Neural progenitor cell (in vitro differentiated cells): ENCODE data around the gene ABHD6. TPM values are rescaled to one million over a fixed set of nuclear protein-coding genes. Genes with fewer than 3 reads are reported as not detected.

Source experiments
- DNase-seq: peaks from one replicate; pipeline ENCODE4 v3.0.0-alpha.2; 2016; ENCODE audit warnings: low spot score
- H2AFZ ChIP-seq: fragments of 200-600 bp; sonication (generic); replicated peaks from 2 replicates; pipeline ENCODE4 v1.6.1; 2016; ENCODE audit warnings: antibody characterized with exemption
- H3F3A ChIP-seq: fragments of 200-600 bp; sonication (generic); 2 replicates; pipeline ENCODE4 v1.6.1; 2016; ENCODE audit warnings: antibody characterized with exemption, low read depth
- H3K27ac ChIP-seq: fragments of 200-600 bp; sonication (generic); 2 replicates; pipeline ENCODE4 v1.5.1; 2016; ENCODE audit warnings: mild to moderate bottlenecking
- H3K27me3 ChIP-seq: fragments of 200-600 bp; sonication (generic); 2 replicates; pipeline ENCODE4 v1.6.1; 2016; ENCODE audit warnings: mild to moderate bottlenecking, moderate library complexity
- H3K36me3 ChIP-seq: fragments of 200-600 bp; sonication (generic); 2 replicates; pipeline ENCODE4 v1.5.1; 2016
- H3K4me1 ChIP-seq: fragments of 200-600 bp; sonication (generic); 2 replicates; pipeline ENCODE4 v1.6.1; 2016; ENCODE audit warnings: mixed run types
- H3K4me2 ChIP-seq: fragments of 200-600 bp; sonication (generic); 2 replicates; pipeline ENCODE4 v1.6.1; 2016
- H3K4me3 ChIP-seq: fragments of 200-600 bp; sonication (generic); 2 replicates; pipeline ENCODE4 v1.5.1; 2016
- H3K79me2 ChIP-seq: fragments of 200-600 bp; sonication (generic); 2 replicates; pipeline ENCODE4 v1.6.1; 2016; ENCODE audit warnings: low read depth
- H3K9ac ChIP-seq: fragments of 200-600 bp; sonication (generic); 2 replicates; pipeline ENCODE4 v1.6.1; 2016
- H3K9me3 ChIP-seq: fragments of 200-600 bp; sonication (generic); 2 replicates; pipeline ENCODE4 v1.5.1; 2016; ENCODE audit warnings: low read depth
- H4K20me1 ChIP-seq: fragments of 200-600 bp; sonication (generic); 2 replicates; pipeline ENCODE4 v1.6.1; 2016; ENCODE audit warnings: low read depth
- H3K27ac Mint-ChIP-seq: 3 replicates; pipeline ENCODE4 v1.8.0; 2021; ENCODE audit warnings: mixed read lengths
- H3K27me3 Mint-ChIP-seq: 2 replicates; pipeline ENCODE4 v1.8.0; 2022; ENCODE audit warnings: low read depth, mild to moderate bottlenecking, inconsistent platforms, moderate library complexity, mixed read lengths; ENCODE audit not compliant: insufficient read depth
- H3K36me3 Mint-ChIP-seq: 3 replicates; pipeline ENCODE4 v1.8.0; 2021; ENCODE audit warnings: mixed read lengths
- H3K4me1 Mint-ChIP-seq: 3 replicates; pipeline ENCODE4 v1.8.0; 2021; ENCODE audit warnings: mixed read lengths
- H3K4me3 Mint-ChIP-seq: 3 replicates; pipeline ENCODE4 v1.8.0; 2021; ENCODE audit warnings: mild to moderate bottlenecking, moderate library complexity, mixed read lengths
- H3K9me3 Mint-ChIP-seq: 3 replicates; pipeline ENCODE4 v1.8.0; 2020; ENCODE audit warnings: mixed read lengths
- EZH2 ChIP-seq: fragments of 200-600 bp; sonication (generic); IDR thresholded peaks from 2 replicates; pipeline ENCODE4 v1.6.1; 2017; ENCODE audit warnings: antibody characterized with exemption, mild to moderate bottlenecking, moderate library complexity
- EZH2phosphoT487 ChIP-seq: fragments of 200-600 bp; sonication (generic); IDR thresholded peaks from 2 replicates; pipeline ENCODE4 v1.6.1; 2017; ENCODE audit warnings: antibody characterized with exemption
- total RNA-seq: library from RNA; depleted of rRNA; stranded (reverse); fragments of >200 nt; gene quantifications from 2 replicates; pipeline ENCODE4 v1.2.3, GENCODE V29; 2015; ENCODE audit warnings: low replicate concordance
- TF ChIP-seq, protein P1 (sequence below): fragments of 200-600 bp; sonication (generic); IDR thresholded peaks from 2 replicates; pipeline ENCODE4 v1.5.1; 2017; ENCODE audit warnings: antibody characterized with exemption, mild to moderate bottlenecking

Gene ABHD6
- total RNA-seq, 1 donor from 2014 or later = 21.5 TPM

DNA sequence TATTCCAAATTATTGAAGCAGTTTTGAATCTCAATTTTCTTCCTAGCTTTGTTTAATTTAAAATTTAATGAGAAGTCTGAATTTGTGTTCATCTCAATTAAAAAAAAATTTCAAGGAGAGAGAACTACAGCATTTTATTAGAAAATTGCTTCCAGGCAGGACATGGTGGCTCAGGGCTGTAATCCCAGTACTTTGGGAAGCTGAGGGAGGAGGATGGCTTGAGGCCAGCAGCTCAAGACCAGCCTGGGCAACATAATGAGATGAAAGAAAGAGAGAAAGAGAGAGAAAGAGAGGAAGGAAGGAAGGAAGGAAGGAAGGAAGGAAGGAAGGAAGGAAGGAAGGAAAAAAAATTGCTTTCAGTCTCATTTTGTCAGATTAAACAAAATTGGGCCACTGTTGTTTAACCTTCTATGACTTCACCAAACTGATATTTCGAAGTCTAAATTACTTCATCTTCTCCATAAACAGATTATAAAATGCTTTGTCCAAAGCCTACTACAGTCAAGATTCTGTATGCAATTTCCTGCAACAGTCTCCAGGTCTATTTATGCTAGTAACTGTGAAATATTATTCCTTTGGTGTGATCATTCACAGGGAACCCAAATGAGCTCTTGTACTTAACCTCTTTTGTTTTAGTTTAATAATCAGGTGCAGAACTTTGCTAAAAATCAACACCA is 6.6 kb upstream of the ABHD6 start:
- H3K36me3 ChIP-seq = no peaks in the 10 kb centered on the region

DNA sequence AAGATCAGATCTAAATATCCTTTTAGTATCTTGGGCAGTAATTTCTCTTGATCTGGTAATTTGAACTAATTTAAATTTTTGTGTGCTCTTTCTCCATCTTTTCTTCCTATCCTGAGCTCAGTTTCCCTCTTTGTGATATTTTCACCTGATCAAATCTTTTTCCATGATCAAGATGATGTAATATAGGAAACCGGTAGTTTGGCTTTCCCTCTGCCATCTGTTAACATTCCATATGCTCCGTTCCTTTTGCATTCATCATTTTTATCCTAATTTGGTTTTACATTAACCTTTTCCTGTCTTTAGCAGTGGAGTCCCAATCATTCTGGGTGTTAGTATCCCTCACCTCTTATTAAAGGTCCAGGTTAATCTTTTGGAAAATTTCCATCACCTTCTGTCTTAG is 5.9 kb upstream of the ABHD6 start:
- Histone ChIP-seq H3K79me2 (no peaks in the 10 kb centered on the region), H3K4me1 (peaks cover 5% of the 10 kb centered on the region), H3K9ac (no peak overlapping the region), H4K20me1 (no peaks in the 10 kb centered on the region), H3F3A (peaks cover 5% of the 10 kb centered on the region), H3K9me3 (no peaks in the 10 kb centered on the region), H3K27ac (no peak overlapping the region), H3K36me3 (no peaks in the 10 kb centered on the region), H3K4me2 (no peak overlapping the region), H3K27me3 (peaks cover 69% of the 10 kb centered on the region), H2AFZ (no peak overlapping the region), H3K4me3 (no peak overlapping the region)
- Mint-ChIP-seq H3K36me3 (no peaks in the 10 kb centered on the region), H3K4me3 (no peak overlapping the region), H3K27me3 (peaks cover 5% of the 10 kb centered on the region), H3K4me1 (peaks cover 4% of the 10 kb centered on the region), H3K9me3 (no peaks in the 10 kb centered on the region), H3K27ac (no peak overlapping the region)
- no peak for DNase-seq
- TF ChIP-seq, protein P1, sequence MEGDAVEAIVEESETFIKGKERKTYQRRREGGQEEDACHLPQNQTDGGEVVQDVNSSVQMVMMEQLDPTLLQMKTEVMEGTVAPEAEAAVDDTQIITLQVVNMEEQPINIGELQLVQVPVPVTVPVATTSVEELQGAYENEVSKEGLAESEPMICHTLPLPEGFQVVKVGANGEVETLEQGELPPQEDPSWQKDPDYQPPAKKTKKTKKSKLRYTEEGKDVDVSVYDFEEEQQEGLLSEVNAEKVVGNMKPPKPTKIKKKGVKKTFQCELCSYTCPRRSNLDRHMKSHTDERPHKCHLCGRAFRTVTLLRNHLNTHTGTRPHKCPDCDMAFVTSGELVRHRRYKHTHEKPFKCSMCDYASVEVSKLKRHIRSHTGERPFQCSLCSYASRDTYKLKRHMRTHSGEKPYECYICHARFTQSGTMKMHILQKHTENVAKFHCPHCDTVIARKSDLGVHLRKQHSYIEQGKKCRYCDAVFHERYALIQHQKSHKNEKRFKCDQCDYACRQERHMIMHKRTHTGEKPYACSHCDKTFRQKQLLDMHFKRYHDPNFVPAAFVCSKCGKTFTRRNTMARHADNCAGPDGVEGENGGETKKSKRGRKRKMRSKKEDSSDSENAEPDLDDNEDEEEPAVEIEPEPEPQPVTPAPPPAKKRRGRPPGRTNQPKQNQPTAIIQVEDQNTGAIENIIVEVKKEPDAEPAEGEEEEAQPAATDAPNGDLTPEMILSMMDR = no peak
- TF ChIP-seq EZH2 (no peak), EZH2phosphoT487 (no peak)

More for the DNA sequence above, 6.6 kb upstream of the ABHD6 start:
- Histone ChIP-seq H3K27me3 (peaks cover 63% of the 10 kb centered on the region), H3K27ac (no peak overlapping the region), H3K4me2 (no peak overlapping the region), H3K79me2 (no peaks in the 10 kb centered on the region), H3K4me1 (no peaks in the 10 kb centered on the region), H3F3A (no peaks in the 10 kb centered on the region), H2AFZ (no peak overlapping the region), H4K20me1 (no peaks in the 10 kb centered on the region), H3K4me3 (no peak overlapping the region), H3K9me3 (no peaks in the 10 kb centered on the region), H3K9ac (no peak overlapping the region)
- peaks cover 5% of the 10 kb centered on the region for H3K27me3 Mint-ChIP-seq
- TF ChIP-seq EZH2phosphoT487 = no peak
- TF ChIP-seq, protein P1 = no peak
- TF ChIP-seq EZH2 = no peak
- H3K9me3 Mint-ChIP-seq = no peaks in the 10 kb centered on the region
- H3K36me3 Mint-ChIP-seq = no peaks in the 10 kb centered on the region
- no peak overlapping the region for H3K27ac Mint-ChIP-seq
- no peak for DNase-seq
- H3K4me3 Mint-ChIP-seq = no peak overlapping the region
- H3K4me1 Mint-ChIP-seq = no peaks in the 10 kb centered on the region

DNA sequence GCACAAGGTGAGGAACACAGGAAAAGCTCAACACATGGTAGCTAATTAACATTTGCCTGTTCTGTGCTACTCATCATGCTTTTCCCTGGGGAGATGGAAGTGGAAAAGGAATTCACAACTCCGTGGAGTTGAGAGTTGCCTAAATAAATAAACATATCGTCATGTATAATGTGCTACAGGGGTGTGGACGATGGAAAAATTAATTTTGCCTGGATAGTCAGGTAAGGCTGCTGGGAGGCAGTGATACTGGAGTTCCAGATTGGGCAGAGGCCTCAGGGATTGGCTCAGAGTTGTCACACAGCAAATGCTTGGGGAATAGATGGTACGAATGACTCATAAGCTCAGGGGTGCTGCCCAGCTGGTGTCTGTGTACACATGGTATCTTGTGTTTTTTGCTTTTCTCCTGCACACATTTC is 3.1 kb upstream of the ABHD6 start:
- no peak for DNase-seq
- Mint-ChIP-seq H3K4me1 (peaks cover 13% of the 10 kb centered on the region), H3K27ac (no peak overlapping the region), H3K27me3 (peaks cover 7% of the 10 kb centered on the region), H3K36me3 (peaks cover 1% of the 10 kb centered on the region), H3K4me3 (no peak overlapping the region), H3K9me3 (no peaks in the 10 kb centered on the region)
- H3K36me3 ChIP-seq = no peaks in the 10 kb centered on the region
- TF ChIP-seq, protein P1 = no peak
- TF ChIP-seq EZH2phosphoT487 (no peak), EZH2 (no peak)
- no peak overlapping the region for H3K4me3 ChIP-seq
- H3F3A ChIP-seq = peaks cover 5% of the 10 kb centered on the region
- no peak overlapping the region for H2AFZ ChIP-seq
- no peak overlapping the region for H3K4me2 ChIP-seq
- H3K79me2 ChIP-seq = peaks cover 10% of the 10 kb centered on the region
- no peaks in the 10 kb centered on the region for H3K9me3 ChIP-seq
- H3K27me3 ChIP-seq = peaks cover 85% of the 10 kb centered on the region
- H4K20me1 ChIP-seq = peaks cover 10% of the 10 kb centered on the region
- no peak overlapping the region for H3K27ac ChIP-seq
- peaks cover 9% of the 10 kb centered on the region for H3K4me1 ChIP-seq
- no peak overlapping the region for H3K9ac ChIP-seq
